Measurements from ENCODE around the gene LIPI. TPM values are rescaled to one million over a fixed set of nuclear protein-coding genes. Genes with fewer than 3 reads are reported as not detected.

LIPI gene
- total RNA-seq, 2 experiments from 2014 or later: not detected

DNA sequence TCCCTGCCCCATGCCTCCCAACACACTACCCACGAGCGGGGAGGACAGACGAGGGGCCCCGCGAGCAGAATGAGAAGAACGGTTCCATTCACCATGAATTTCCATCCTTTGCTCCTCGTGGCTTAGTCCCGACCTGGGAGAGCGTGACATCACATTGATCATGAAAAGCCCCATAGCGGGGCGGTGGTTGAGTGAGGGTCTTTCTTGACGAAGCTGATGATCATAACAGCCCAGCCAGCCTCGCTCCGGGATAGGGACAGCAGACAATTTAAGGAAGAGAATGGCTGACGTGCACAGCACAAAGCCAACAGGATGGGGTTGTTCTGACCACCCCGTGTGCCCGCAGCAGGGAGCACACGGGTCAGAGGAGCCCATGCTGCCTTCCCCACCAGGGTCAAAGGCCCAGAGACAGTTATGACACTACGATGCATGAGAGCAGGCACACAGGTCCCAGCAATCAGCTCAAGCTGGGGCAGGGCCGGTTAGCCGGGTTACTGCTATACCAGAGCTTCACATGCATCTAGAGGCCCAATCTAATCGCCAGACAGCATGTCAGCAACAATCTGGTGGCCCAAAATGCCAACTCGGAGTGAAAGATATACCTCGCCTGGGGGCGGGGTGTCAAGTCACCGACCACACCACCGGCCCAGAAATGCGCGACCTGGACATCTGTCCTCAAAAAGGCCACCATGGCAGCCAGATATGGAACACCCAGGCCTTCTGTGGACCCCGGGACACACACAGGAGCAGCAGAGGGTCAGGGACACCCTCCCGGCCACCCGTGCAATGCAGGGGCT lies 135.2 kb downstream of the LIPI start:
- Histone ChIP-seq H4K20me1 (ENCODE audit: insufficient read depth, low read length) (no peaks in the 10 kb centered on the region), H3K4me1 (ENCODE audit: insufficient read depth, low read length, poor library complexity, severe bottlenecking) (no peaks in the 10 kb centered on the region), H3K9me2 (ENCODE audit: insufficient read depth, low read length) (no peaks in the 10 kb centered on the region), H3K27ac (ENCODE audit: low read depth, low read length, poor library complexity, severe bottlenecking) (no peak overlapping the region), H3K36me3 (ENCODE audit: insufficient read depth, low read length) (no peaks in the 10 kb centered on the region), H3K4me2 (ENCODE audit: low read length) (no peak overlapping the region), H3K4me3 (ENCODE audit: low read depth, low read length, poor library complexity, severe bottlenecking) (no peak overlapping the region), H2AFZ (ENCODE audit: low read length) (no peak overlapping the region), H3K79me2 (ENCODE audit: insufficient read depth, low read depth, low read length) (no peaks in the 10 kb centered on the region), H3K9me3 (ENCODE audit: low read length) (no peaks in the 10 kb centered on the region)
- no peak for DNase-seq (ENCODE audit: low spot score)
- intact Hi-C loops (cut with micrococcal nuclease; ENCODE audit: unreplicated experiment): no loop called here
- no TSS peak for BruUV-seq (replicated peaks)
- ChIA-PET CTCF (ENCODE audit: unreplicated experiment) (no interaction called here), POLR2A (no interaction called here)
- TF ChIP-seq EZH2phosphoT487 (IDR thresholded peaks at IDR 0.05; ENCODE audit: borderline replicate concordance, low read depth, low read length): no peak
- TF ChIP-seq, protein P1, sequence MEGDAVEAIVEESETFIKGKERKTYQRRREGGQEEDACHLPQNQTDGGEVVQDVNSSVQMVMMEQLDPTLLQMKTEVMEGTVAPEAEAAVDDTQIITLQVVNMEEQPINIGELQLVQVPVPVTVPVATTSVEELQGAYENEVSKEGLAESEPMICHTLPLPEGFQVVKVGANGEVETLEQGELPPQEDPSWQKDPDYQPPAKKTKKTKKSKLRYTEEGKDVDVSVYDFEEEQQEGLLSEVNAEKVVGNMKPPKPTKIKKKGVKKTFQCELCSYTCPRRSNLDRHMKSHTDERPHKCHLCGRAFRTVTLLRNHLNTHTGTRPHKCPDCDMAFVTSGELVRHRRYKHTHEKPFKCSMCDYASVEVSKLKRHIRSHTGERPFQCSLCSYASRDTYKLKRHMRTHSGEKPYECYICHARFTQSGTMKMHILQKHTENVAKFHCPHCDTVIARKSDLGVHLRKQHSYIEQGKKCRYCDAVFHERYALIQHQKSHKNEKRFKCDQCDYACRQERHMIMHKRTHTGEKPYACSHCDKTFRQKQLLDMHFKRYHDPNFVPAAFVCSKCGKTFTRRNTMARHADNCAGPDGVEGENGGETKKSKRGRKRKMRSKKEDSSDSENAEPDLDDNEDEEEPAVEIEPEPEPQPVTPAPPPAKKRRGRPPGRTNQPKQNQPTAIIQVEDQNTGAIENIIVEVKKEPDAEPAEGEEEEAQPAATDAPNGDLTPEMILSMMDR (conservative IDR thresholded peaks at IDR 0.05; ENCODE audit: low read length): no peak

DNA sequence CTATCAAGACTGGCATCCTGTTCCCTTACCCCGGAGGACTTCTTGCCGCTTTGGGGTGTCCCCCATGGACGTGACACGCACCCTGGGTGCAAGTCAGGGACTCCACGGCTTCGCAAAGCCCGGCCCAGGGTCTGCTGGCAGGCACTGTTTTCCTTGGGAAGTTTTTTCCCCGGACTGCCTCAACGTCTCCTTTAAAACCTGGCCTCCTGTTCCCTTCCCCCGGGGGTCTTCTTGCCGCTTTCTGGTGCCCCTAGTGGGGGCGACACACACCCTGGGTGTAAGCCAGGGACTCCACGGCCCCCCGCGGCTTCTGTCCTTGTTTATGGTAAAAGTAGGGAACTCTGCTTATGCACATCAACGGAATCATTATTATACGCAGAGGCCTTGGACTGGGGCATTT lies 136.6 kb downstream of the LIPI start:
- Histone ChIP-seq H3K36me3 (ENCODE audit: insufficient read depth, low read length) (no peaks in the 10 kb centered on the region), H3K9me2 (ENCODE audit: insufficient read depth, low read length) (no peaks in the 10 kb centered on the region), H2AFZ (ENCODE audit: low read length) (no peak overlapping the region), H3K4me3 (ENCODE audit: low read depth, low read length, poor library complexity, severe bottlenecking) (no peak overlapping the region), H3K79me2 (ENCODE audit: insufficient read depth, low read depth, low read length) (no peaks in the 10 kb centered on the region), H3K9me3 (ENCODE audit: low read length) (no peaks in the 10 kb centered on the region), H4K20me1 (ENCODE audit: insufficient read depth, low read length) (no peaks in the 10 kb centered on the region), H3K4me1 (ENCODE audit: insufficient read depth, low read length, poor library complexity, severe bottlenecking) (no peaks in the 10 kb centered on the region), H3K27ac (ENCODE audit: low read depth, low read length, poor library complexity, severe bottlenecking) (no peak overlapping the region), H3K4me2 (ENCODE audit: low read length) (no peak overlapping the region)
- TF ChIP-seq EZH2phosphoT487 (IDR thresholded peaks at IDR 0.05; ENCODE audit: borderline replicate concordance, low read depth, low read length): no peak
- TF ChIP-seq, protein P1 (conservative IDR thresholded peaks at IDR 0.05; ENCODE audit: low read length): no peak
- ChIA-PET CTCF (ENCODE audit: unreplicated experiment) (no interaction called here), POLR2A (no interaction called here)
- intact Hi-C loops (cut with micrococcal nuclease; ENCODE audit: unreplicated experiment): no loop called here
- no TSS peak for BruUV-seq (replicated peaks)
- DNase-seq (ENCODE audit: low spot score): no peak

DNA sequence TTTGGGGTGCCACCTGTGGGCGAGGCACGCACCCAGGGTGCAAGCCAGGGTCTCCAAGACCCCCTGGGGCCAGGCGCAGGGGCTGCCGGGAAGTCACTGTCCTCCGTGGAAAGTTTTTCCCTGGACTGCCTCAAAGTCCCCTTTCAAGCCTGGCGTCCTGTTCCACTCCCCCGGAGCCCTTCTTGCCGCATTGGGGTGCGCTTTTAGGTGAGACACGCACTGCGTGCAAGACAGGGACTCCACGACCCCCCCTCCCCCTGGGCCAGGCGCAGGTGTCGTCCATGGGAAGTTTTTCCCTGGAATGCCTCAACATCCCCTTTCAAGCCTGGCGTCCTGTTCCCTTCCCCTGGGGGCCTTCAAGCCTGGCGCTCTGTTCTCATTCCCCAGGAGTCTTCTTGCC lies 137.1 kb downstream of the LIPI start:
- Histone ChIP-seq H3K4me2 (ENCODE audit: low read length) (no peak overlapping the region), H4K20me1 (ENCODE audit: insufficient read depth, low read length) (no peaks in the 10 kb centered on the region), H3K9me3 (ENCODE audit: low read length) (no peaks in the 10 kb centered on the region), H3K27ac (ENCODE audit: low read depth, low read length, poor library complexity, severe bottlenecking) (no peak overlapping the region), H3K9me2 (ENCODE audit: insufficient read depth, low read length) (no peaks in the 10 kb centered on the region), H3K4me3 (ENCODE audit: low read depth, low read length, poor library complexity, severe bottlenecking) (no peak overlapping the region), H2AFZ (ENCODE audit: low read length) (no peak overlapping the region), H3K36me3 (ENCODE audit: insufficient read depth, low read length) (no peaks in the 10 kb centered on the region), H3K4me1 (ENCODE audit: insufficient read depth, low read length, poor library complexity, severe bottlenecking) (no peaks in the 10 kb centered on the region), H3K79me2 (ENCODE audit: insufficient read depth, low read depth, low read length) (no peaks in the 10 kb centered on the region)
- TF ChIP-seq EZH2phosphoT487 (IDR thresholded peaks at IDR 0.05; ENCODE audit: borderline replicate concordance, low read depth, low read length): no peak
- TF ChIP-seq, protein P1 (conservative IDR thresholded peaks at IDR 0.05; ENCODE audit: low read length): no peak
- no peak for DNase-seq (ENCODE audit: low spot score)
- intact Hi-C loops (cut with micrococcal nuclease; ENCODE audit: unreplicated experiment): no loop called here
- ChIA-PET POLR2A (no interaction called here), CTCF (ENCODE audit: unreplicated experiment) (no interaction called here)
- no TSS peak for BruUV-seq (replicated peaks)

All from OCI-LY7 (cell line).